A673 (cell line): ENCODE results near the gene COL8A1. TPM values are rescaled to one million over a fixed set of nuclear protein-coding genes. Genes with fewer than 3 reads are reported as not detected.

Experiments used
- BruUV-seq: library from RNA; stranded (reverse); fragments of 400-500 nt; replicated peaks from 2 replicates; lab custom pipeline; 2021; lab: Mats Ljungman, UMichigan
- CTCF ChIA-PET: fragments of 300-600 bp; sonication (Branson Sonifier 250); formaldehyde crosslinking; loops from one replicate; lab custom pipeline; 2022; ENCODE audit warnings: antibody characterized with exemption; lab: Charles Lee
- POLR2A ChIA-PET: fragments of 300-600 bp; sonication (Branson Sonifier 250); formaldehyde crosslinking; loops from one replicate; lab custom pipeline; 2022; ENCODE audit warnings: antibody characterized with exemption; ENCODE audit not compliant: low non-redundant PET; lab: Charles Lee
- DNase-seq: peaks from one replicate; pipeline ENCODE4 v3.0.0-alpha.2; 2015; ENCODE audit warnings: low spot score
- H3K27ac ChIP-seq: fragments of 200-600 bp; sonication (generic); 2 replicates; pipeline ENCODE4 v1.5.1; 2016; ENCODE audit warnings: mixed run types, low read depth, mild to moderate bottlenecking, mixed read lengths, antibody characterized with exemption, low read length; ENCODE audit not compliant: poor library complexity, severe bottlenecking
- H3K27me3 ChIP-seq: fragments of 200-600 bp; sonication (generic); replicated peaks from 2 replicates; pipeline ENCODE4 v1.6.1; 2017; ENCODE audit warnings: mixed run types, low read depth, mild to moderate bottlenecking, mixed read lengths, antibody characterized with exemption, low read length; ENCODE audit not compliant: insufficient read depth, poor library complexity
- H3K36me3 ChIP-seq: fragments of 200-600 bp; sonication (generic); 2 replicates; pipeline ENCODE4 v1.6.1; 2016; ENCODE audit warnings: mixed run types, mild to moderate bottlenecking, mixed read lengths, antibody characterized with exemption, low read length; ENCODE audit not compliant: insufficient read depth, poor library complexity, severe bottlenecking
- H3K4me1 ChIP-seq: fragments of 200-600 bp; sonication (generic); 2 replicates; pipeline ENCODE4 v1.6.1; 2017; ENCODE audit warnings: mixed run types, mild to moderate bottlenecking, mixed read lengths, antibody characterized with exemption, low read length; ENCODE audit not compliant: insufficient read depth, poor library complexity, severe bottlenecking
- H3K4me3 ChIP-seq: fragments of 200-600 bp; sonication (generic); 2 replicates; pipeline ENCODE4 v1.5.1; 2016; ENCODE audit warnings: low read depth, mixed run types, mild to moderate bottlenecking, mixed read lengths, low read length; ENCODE audit not compliant: poor library complexity, severe bottlenecking
- H3K9me3 ChIP-seq: fragments of 200-600 bp; sonication (generic); 2 replicates; pipeline ENCODE4 v1.6.1; 2016; ENCODE audit warnings: mixed run types, low read depth, mild to moderate bottlenecking, mixed read lengths, antibody characterized with exemption, low read length; ENCODE audit not compliant: poor library complexity, severe bottlenecking
- CTCF ChIP-seq: fragments of 300-800, 200-600 bp; sonication (generic); conservative IDR thresholded peaks from 2 replicates; pipeline ENCODE4 v1.5.1; 2017; ENCODE audit warnings: low read depth, mild to moderate bottlenecking, antibody characterized with exemption, low read length, moderate library complexity, mixed read lengths
- EZH2 ChIP-seq: fragments of 200-600 bp; sonication (generic); IDR thresholded peaks from 2 replicates; pipeline ENCODE4 v1.6.1; 2017; ENCODE audit warnings: borderline replicate concordance, low read depth, mild to moderate bottlenecking, mixed read lengths, antibody characterized with exemption, low read length; ENCODE audit not compliant: poor library complexity, severe bottlenecking
- intact Hi-C: fragments of 100-400 bp; cut with micrococcal nuclease; formaldehyde crosslinking; loops from one replicate; pipeline ENCODE4 v1.10.0; 2022; ENCODE audit not compliant: unreplicated experiment
- total RNA-seq: library from RNA; stranded (reverse); gene quantifications from 2 replicates; pipeline ENCODE4 v1.2.3, GENCODE V29; 2021

COL8A1 gene
- total RNA-seq, 1 experiment from 2014 or later, result 2.5 TPM

DNA sequence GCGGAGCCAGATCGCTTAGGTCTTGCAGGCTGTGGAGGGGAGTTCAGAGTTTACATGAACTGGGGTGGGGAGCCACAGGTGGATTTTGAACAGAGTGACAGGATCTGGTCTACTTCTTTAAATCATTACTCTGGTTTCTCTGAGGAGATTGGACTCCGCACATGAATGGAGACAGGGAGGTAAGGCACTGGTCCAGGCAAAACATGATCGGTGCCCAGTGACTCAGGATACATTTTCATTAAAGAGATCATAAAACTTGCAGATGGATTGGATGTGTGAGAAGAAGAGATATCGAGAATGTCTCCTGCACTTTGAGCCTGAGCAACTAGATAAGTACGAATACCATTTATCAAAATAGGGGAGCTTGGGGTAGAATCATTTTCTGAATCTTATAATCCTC, 117.4 kb downstream of the COL8A1 start:
- ChIA-PET CTCF (no interaction called here), POLR2A (no interaction called here)
- Histone ChIP-seq H3K4me1 (no peaks in the 10 kb centered on the region), H3K4me3 (no peak overlapping the region), H3K36me3 (no peaks in the 10 kb centered on the region), H3K27ac (no peak overlapping the region), H3K27me3 (peaks cover 6% of the 10 kb centered on the region), H3K9me3 (no peaks in the 10 kb centered on the region)
- intact Hi-C loops, result loop anchor here (10.0 kb wide), 1 partner anchor 1151 kb away; no protein-coding TSS in a partner anchor
- TF ChIP-seq EZH2 (no peak), CTCF (no peak)
- DNase-seq, result no peak
- BruUV-seq, result no TSS peak

DNA sequence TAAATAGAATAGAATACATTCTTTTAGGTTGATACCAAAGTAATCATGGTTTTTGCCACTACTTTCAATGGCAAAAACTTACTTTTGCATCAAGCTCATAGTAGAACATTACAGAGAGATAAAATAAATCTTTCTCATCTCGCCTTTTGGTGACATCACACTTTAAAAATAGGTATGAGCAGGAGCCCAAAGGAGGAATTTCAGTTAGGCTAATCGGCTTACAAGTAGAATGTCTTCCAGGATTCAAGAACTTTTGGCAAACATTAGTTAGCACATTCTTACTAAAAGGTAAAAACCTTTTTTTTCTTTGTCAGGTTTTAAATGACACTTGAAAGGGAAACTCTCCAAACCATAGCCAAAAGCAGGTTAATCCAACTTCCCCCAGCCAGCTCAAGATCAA, 119.6 kb downstream of the COL8A1 start:
- ChIA-PET POLR2A (no interaction called here), CTCF (interaction anchor here (0.6 kb wide), 1 partner anchor 102 kb away, joined by 5 read pairs; no protein-coding TSS in a partner anchor)
- H3K36me3 ChIP-seq, result no peaks in the 10 kb centered on the region
- no peaks in the 10 kb centered on the region for H3K9me3 ChIP-seq
- DNase-seq, result no peak
- H3K4me3 ChIP-seq, result no peak overlapping the region
- intact Hi-C loops, result loop anchor here (10.0 kb wide), 1 partner anchor 1153 kb away; no protein-coding TSS in a partner anchor
- H3K27ac ChIP-seq, result no peak overlapping the region
- TF ChIP-seq EZH2 (no peak), CTCF (no peak)
- H3K27me3 ChIP-seq, result peaks cover 6% of the 10 kb centered on the region
- BruUV-seq, result no TSS peak
- H3K4me1 ChIP-seq, result no peaks in the 10 kb centered on the region

DNA sequence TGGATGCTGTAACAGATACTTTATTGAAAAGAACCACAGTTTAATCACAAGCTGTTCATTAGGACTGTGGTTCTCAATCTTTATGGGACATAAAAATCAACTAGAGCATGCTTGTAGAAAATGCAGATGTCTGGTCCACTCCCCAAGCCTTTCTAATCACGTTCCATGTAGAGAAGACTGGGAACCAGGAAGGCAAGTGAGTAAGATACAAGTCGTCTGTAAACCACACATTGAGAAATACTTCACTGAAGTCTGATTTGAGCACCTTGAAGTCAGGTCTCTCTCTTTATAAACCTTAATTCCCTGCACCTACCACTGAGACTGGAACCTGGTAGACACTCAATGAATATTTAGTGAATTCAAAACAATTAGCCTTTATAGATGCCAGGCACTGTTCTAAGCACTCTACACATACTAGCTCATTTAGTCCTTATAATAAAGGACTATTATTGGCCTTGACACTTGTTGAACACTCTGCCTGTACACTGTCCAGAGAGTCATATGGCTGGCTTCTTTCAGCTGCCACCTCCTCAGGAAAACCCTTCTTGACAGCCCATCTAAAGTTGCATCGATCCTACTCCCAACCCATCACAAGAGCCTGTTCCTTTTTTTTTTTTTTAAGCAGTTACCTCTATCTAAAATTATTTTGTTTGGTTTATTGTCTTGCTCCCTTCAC, 120.2 kb downstream of the COL8A1 start:
- Histone ChIP-seq H3K36me3 (no peaks in the 10 kb centered on the region), H3K4me3 (no peak overlapping the region), H3K9me3 (no peaks in the 10 kb centered on the region), H3K4me1 (no peaks in the 10 kb centered on the region), H3K27me3 (peaks cover 6% of the 10 kb centered on the region), H3K27ac (no peak overlapping the region)
- ChIA-PET CTCF (no interaction called here), POLR2A (no interaction called here)
- BruUV-seq, result no TSS peak
- intact Hi-C loops, result loop anchor here (10.0 kb wide), 1 partner anchor 1154 kb away; no protein-coding TSS in a partner anchor
- TF ChIP-seq EZH2, result no peak
- no peak for DNase-seq
